OCI-LY7 (cell line): ENCODE measurements around the gene HS1BP3. TPM values are rescaled to one million over a fixed set of nuclear protein-coding genes. Genes with fewer than 3 reads are reported as not detected.

ENCODE experiments used
- BruUV-seq: library from RNA; stranded (reverse); fragments of 400-500 nt; replicated peaks from 2 replicates; lab custom pipeline; 2021; lab: Mats Ljungman, UMichigan
- CTCF ChIA-PET: fragments of 300-600 bp; sonication (Branson Sonifier 250); formaldehyde crosslinking; loops from one replicate; lab custom pipeline; 2022; ENCODE audit warnings: antibody characterized with exemption; ENCODE audit not compliant: unreplicated experiment; lab: Charles Lee
- POLR2A ChIA-PET: fragments of 300-600 bp; sonication (Branson Sonifier 250); formaldehyde crosslinking; loops from one replicate; lab custom pipeline; 2022; ENCODE audit warnings: antibody characterized with exemption; lab: Charles Lee
- DNase-seq: peaks from one replicate; pipeline ENCODE4 v3.0.0-alpha.2; 2015; ENCODE audit warnings: low spot score
- H2AFZ ChIP-seq: fragments of 200-600 bp; sonication (generic), shearing (Covaris generic); 2 replicates; pipeline ENCODE4 v1.6.1; 2014; ENCODE audit warnings: mild to moderate bottlenecking, antibody characterized with exemption, low read length, moderate library complexity
- H3K27ac ChIP-seq: fragments of 200-600 bp; sonication (generic); 2 replicates; pipeline ENCODE4 v1.5.1; 2014; ENCODE audit warnings: mixed run types, low read depth, mild to moderate bottlenecking, moderate library complexity, low read length, inconsistent platforms; ENCODE audit not compliant: poor library complexity, severe bottlenecking
- H3K36me3 ChIP-seq: fragments of 200-600 bp; sonication (generic); 2 replicates; pipeline ENCODE4 v1.6.1; 2014; ENCODE audit warnings: mild to moderate bottlenecking, antibody characterized with exemption, low read length, moderate library complexity, mixed read lengths; ENCODE audit not compliant: insufficient read depth
- H3K4me1 ChIP-seq: fragments of 200-600 bp; sonication (generic); 2 replicates; pipeline ENCODE4 v1.5.1; 2014; ENCODE audit warnings: mild to moderate bottlenecking, low read length; ENCODE audit not compliant: insufficient read depth, poor library complexity, severe bottlenecking
- H3K4me2 ChIP-seq: fragments of 200-600 bp; sonication (generic); 2 replicates; pipeline ENCODE4 v1.6.1; 2014; ENCODE audit warnings: mild to moderate bottlenecking, low read length
- H3K4me3 ChIP-seq: fragments of 200-600 bp; sonication (generic); 2 replicates; pipeline ENCODE4 v1.5.1; 2014; ENCODE audit warnings: mild to moderate bottlenecking, low read depth, low read length; ENCODE audit not compliant: poor library complexity, severe bottlenecking
- H3K79me2 ChIP-seq: fragments of 200-600 bp; sonication (generic); 2 replicates; pipeline ENCODE4 v1.6.1; 2016; ENCODE audit warnings: low read depth, mild to moderate bottlenecking, low read length, moderate library complexity, mixed read lengths; ENCODE audit not compliant: insufficient read depth
- H3K9me2 ChIP-seq: fragments of 200-600 bp; sonication (generic); 2 replicates; pipeline ENCODE4 v1.6.1; 2016; ENCODE audit warnings: mild to moderate bottlenecking, low read length, mixed read lengths; ENCODE audit not compliant: insufficient read depth
- H3K9me3 ChIP-seq: fragments of 200-600 bp; sonication (generic); 2 replicates; pipeline ENCODE4 v1.6.1; 2014; ENCODE audit warnings: mild to moderate bottlenecking, mixed run types, low read length, mixed read lengths
- H4K20me1 ChIP-seq: fragments of 200-600 bp; sonication (generic); 2 replicates; pipeline ENCODE4 v1.6.1; 2014; ENCODE audit warnings: mild to moderate bottlenecking, antibody characterized with exemption, low read length, moderate library complexity, mixed read lengths; ENCODE audit not compliant: insufficient read depth
- EZH2phosphoT487 ChIP-seq: fragments of 200-600 bp; sonication (generic); IDR thresholded peaks from 2 replicates; pipeline ENCODE4 v1.6.1; 2018; ENCODE audit warnings: low read depth, borderline replicate concordance, mild to moderate bottlenecking, mixed run types, antibody characterized with exemption, low read length, moderate library complexity, mixed read lengths
- intact Hi-C: fragments of 100-400 bp; cut with micrococcal nuclease; formaldehyde crosslinking; loops from one replicate; pipeline ENCODE4 v1.10.0; 2022; ENCODE audit not compliant: unreplicated experiment
- total RNA-seq, 2 experiments: library from RNA; depleted of rRNA in 1 of 2; stranded (reverse); fragments of >200 nt in 1 of 2; shearing (Covaris generic) in 1 of 2; gene quantifications; 2 replicates each; pipeline ENCODE4 v1.2.3, GENCODE V29; 2014 to 2022
- TF ChIP-seq, protein P1 (sequence below): fragments of 200-600 bp; sonication (generic); conservative IDR thresholded peaks from 2 replicates; pipeline ENCODE4 v1.5.1; 2014; ENCODE audit warnings: mild to moderate bottlenecking, antibody characterized with exemption, low read length, moderate library complexity, mixed read lengths

HS1BP3 gene
- total RNA-seq, 2 experiments from 2014 or later, result 10.6 to 15.2 TPM

DNA sequence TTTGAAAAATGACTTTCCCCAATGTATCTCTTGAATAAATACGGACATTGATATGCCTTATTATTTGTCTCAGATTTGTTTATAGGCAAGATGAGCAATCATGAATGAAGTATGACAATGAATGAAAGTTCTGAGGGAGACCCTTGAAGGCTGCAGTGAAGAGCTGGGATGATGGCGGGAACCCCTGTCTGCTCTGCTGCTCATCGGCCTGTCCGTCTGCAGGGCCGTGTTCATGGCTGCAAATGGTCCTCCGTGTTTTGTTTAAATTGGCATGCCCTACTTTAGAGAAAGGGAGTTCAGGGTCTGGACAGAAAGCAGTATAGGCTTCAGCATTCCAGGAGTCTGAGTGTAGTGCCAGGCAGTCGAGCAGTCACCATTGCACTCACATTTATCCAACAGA is 1.2 kb upstream of the HS1BP3 start:
- peaks cover 21% of the 10 kb centered on the region for H3K4me1 ChIP-seq
- no peaks in the 10 kb centered on the region for H4K20me1 ChIP-seq
- no peaks in the 10 kb centered on the region for H3K36me3 ChIP-seq
- H3K4me3 ChIP-seq, result no peak overlapping the region
- no TSS peak for BruUV-seq
- TF ChIP-seq, protein P1, sequence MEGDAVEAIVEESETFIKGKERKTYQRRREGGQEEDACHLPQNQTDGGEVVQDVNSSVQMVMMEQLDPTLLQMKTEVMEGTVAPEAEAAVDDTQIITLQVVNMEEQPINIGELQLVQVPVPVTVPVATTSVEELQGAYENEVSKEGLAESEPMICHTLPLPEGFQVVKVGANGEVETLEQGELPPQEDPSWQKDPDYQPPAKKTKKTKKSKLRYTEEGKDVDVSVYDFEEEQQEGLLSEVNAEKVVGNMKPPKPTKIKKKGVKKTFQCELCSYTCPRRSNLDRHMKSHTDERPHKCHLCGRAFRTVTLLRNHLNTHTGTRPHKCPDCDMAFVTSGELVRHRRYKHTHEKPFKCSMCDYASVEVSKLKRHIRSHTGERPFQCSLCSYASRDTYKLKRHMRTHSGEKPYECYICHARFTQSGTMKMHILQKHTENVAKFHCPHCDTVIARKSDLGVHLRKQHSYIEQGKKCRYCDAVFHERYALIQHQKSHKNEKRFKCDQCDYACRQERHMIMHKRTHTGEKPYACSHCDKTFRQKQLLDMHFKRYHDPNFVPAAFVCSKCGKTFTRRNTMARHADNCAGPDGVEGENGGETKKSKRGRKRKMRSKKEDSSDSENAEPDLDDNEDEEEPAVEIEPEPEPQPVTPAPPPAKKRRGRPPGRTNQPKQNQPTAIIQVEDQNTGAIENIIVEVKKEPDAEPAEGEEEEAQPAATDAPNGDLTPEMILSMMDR, result no peak
- no peak for TF ChIP-seq EZH2phosphoT487
- intact Hi-C loops, result no loop called here
- no peaks in the 10 kb centered on the region for H3K79me2 ChIP-seq
- H3K27ac ChIP-seq, result no peak overlapping the region
- ChIA-PET CTCF (interaction anchor here (0.9 to 1.8 kb wide), 4 partner anchors 10 to 311 kb away, joined by 3 to 12 read pairs (median 4); no protein-coding TSS in a partner anchor), POLR2A (interaction anchor here (2.2 to 3.6 kb wide), 2 partner anchors 24 to 56 kb away, joined by 7 to 24 read pairs; no protein-coding TSS in a partner anchor)
- no peak for DNase-seq
- H3K4me2 ChIP-seq, result no peak overlapping the region
- no peaks in the 10 kb centered on the region for H3K9me3 ChIP-seq
- no peaks in the 10 kb centered on the region for H3K9me2 ChIP-seq
- H2AFZ ChIP-seq, result peak overlapping the region; percentile 99; the same call in 1 of the 2 replicates

DNA sequence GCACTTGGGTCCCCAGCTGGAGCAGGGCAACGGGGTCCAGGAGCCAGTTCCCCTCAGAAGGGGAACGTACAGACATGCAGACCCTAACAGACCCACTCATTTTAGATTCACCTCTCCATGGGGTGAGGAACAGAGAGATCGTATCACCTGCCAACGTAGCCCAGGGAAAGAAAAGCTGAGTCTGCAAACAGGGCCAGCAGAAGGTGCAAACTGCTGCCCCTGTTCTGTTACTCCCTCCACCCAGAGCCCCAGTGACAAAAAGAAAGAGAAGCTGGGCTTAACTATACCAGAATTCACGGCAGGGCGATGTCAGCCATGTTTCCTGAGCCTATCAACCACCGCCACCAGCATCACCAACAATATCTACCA is 817 bp upstream of the HS1BP3 start:
- Histone ChIP-seq H3K79me2 (no peaks in the 10 kb centered on the region), H3K4me2 (peak overlapping the region; percentile 78), H3K9me2 (no peaks in the 10 kb centered on the region), H3K36me3 (no peaks in the 10 kb centered on the region), H3K9me3 (no peaks in the 10 kb centered on the region), H3K4me3 (no peak overlapping the region), H3K4me1 (peaks cover 17% of the 10 kb centered on the region), H4K20me1 (no peaks in the 10 kb centered on the region), H3K27ac (no peak overlapping the region), H2AFZ (peak overlapping the region; percentile 99; the same call in 1 of the 2 replicates)
- BruUV-seq, result no TSS peak
- CTCF ChIA-PET, result interaction anchor here (0.8 to 1.8 kb wide), 6 partner anchors 9 to 53 kb away, joined by 3 to 12 read pairs (median 4); no protein-coding TSS in a partner anchor
- DNase-seq, result no peak
- intact Hi-C loops, result no loop called here
- POLR2A ChIA-PET, result interaction anchor here (0.8 to 3.6 kb wide), 6 partner anchors 25 to 172 kb away, joined by 3 to 24 read pairs (median 4); partner anchors contain the start of gene LDAH
- TF ChIP-seq EZH2phosphoT487, result no peak
- TF ChIP-seq, protein P1, result no peak

DNA sequence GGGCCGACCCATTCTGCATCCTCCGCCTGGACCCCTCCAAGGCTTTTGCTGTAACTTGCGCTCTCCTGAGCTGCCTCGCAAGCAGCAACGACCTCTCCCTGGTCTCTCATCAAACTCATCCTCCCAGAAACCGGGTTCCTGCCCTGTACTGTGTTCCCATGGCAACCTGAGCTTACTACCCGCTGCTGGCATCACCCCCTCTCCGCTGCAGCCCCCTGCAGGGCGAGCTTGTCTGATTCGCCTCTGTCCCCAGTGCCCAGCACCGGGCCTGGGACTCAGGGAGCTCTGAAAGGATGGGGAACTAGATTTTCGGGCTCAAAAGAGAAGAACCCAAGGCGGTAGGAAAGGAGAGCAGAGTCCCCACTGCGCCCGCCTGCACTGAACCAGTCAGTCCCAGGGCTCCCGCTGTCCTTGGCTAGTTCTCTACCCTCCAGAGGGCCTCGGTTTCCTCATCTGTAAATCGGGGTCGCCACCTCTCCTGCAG is 463 bp downstream of the HS1BP3 start:
- CTCF ChIA-PET, result interaction anchor here (1.0 to 1.8 kb wide), 4 partner anchors 16 to 35 kb away, joined by 3 to 12 read pairs (median 6); no protein-coding TSS in a partner anchor
- Histone ChIP-seq H3K9me2 (no peaks in the 10 kb centered on the region), H4K20me1 (no peaks in the 10 kb centered on the region), H3K4me3 (peak overlapping the region; percentile 77), H3K36me3 (no peaks in the 10 kb centered on the region), H3K79me2 (no peaks in the 10 kb centered on the region), H2AFZ (peak overlapping the region; percentile 90), H3K27ac (no peak overlapping the region), H3K4me1 (peaks cover 15% of the 10 kb centered on the region), H3K4me2 (peak overlapping the region; percentile 84), H3K9me3 (no peaks in the 10 kb centered on the region)
- no TSS peak for BruUV-seq
- POLR2A ChIA-PET, result interaction anchor here (0.6 to 3.6 kb wide), 7 partner anchors 26 to 597 kb away, joined by 3 to 24 read pairs (median 4); partner anchors contain the start of gene LDAH
- TF ChIP-seq, protein P1, result no peak
- TF ChIP-seq EZH2phosphoT487, result no peak
- DNase-seq, result peak; percentile 47
- intact Hi-C loops, result no loop called here
